NCI-H146 treated with DMSO at 0.1 percent for 48 hours (cell line): ENCODE measurements around the gene HIVEP3.
"Not testable (repeated sequence)": the region's sequence is repeated elsewhere in the genome, so short reads cannot be mapped to it uniquely, and the experiment has no call there.

Experiments
- DNase-seq: peaks from one replicate; lab custom pipeline; 2025; ENCODE audit not compliant: unreplicated experiment; lab: John Stamatoyannopoulos, UW

Gene HIVEP3

GRCh38 chr1:41573785-41574713 is 344.7 kb downstream of the HIVEP3 start:
- peak; percentile 41 for DNase-seq

GRCh38 chr1:41573194-41573593 is 345.5 kb downstream of the HIVEP3 start:
- no peak for DNase-seq

GRCh38 chr1:41572224-41572623 is 346.5 kb downstream of the HIVEP3 start:
- DNase-seq, result no peak

GRCh38 chr1:41571041-41571440 is 347.7 kb downstream of the HIVEP3 start:
- no peak for DNase-seq

- DNase-seq, result no peak
Measured at GRCh38 chr1:41568204-41568603, 350.5 kb downstream of the HIVEP3 start.

GRCh38 chr1:41566969-41567368 is 351.8 kb downstream of the HIVEP3 start:
- DNase-seq, result no peak

GRCh38 chr1:41566274-41566885 is 352.3 kb downstream of the HIVEP3 start:
- no peak for DNase-seq

GRCh38 chr1:41564741-41565475 is 353.8 kb downstream of the HIVEP3 start:
- no peak for DNase-seq

- DNase-seq, result no peak
Measured at GRCh38 chr1:41562328-41562727, 356.4 kb downstream of the HIVEP3 start.

GRCh38 chr1:41560931-41561330 is 357.8 kb downstream of the HIVEP3 start:
- DNase-seq, result no peak

- no peak for DNase-seq
Measured at GRCh38 chr1:41560496-41560895, 358.2 kb downstream of the HIVEP3 start.

- DNase-seq, result no peak
Measured at GRCh38 chr1:41559331-41559730, 359.4 kb downstream of the HIVEP3 start.

GRCh38 chr1:41558761-41559171 is 360.0 kb downstream of the HIVEP3 start:
- no peak for DNase-seq

- DNase-seq, result no peak
Measured at GRCh38 chr1:41557751-41558455, 360.8 kb downstream of the HIVEP3 start.

GRCh38 chr1:41554746-41555145 is 364.0 kb downstream of the HIVEP3 start:
- DNase-seq, result not testable (repeated sequence)

- no peak for DNase-seq
Measured at GRCh38 chr1:41547781-41548560, 370.8 kb downstream of the HIVEP3 start.

GRCh38 chr1:41547336-41547735 is 371.4 kb downstream of the HIVEP3 start:
- DNase-seq, result no peak

GRCh38 chr1:41546833-41547135 is 371.9 kb downstream of the HIVEP3 start:
- no peak for DNase-seq

GRCh38 chr1:41545996-41546832 is 372.5 kb downstream of the HIVEP3 start:
- DNase-seq, result no peak
